HEK293 (cell line): Measurements from ENCODE around the gene ECI1.

Experiments
- CTCF ChIA-PET: fragments of 350-600 bp; formaldehyde crosslinking; extraction: SDS; loops from one replicate; lab custom pipeline; 2021; ENCODE audit warnings: antibody characterized with exemption; lab: Yijun Ruan, JAX
- POLR2A ChIA-PET: fragments of 300-600 bp; formaldehyde crosslinking; extraction: SDS; loops from one replicate; lab custom pipeline; 2020; ENCODE audit warnings: antibody characterized with exemption, inconsistent platforms; lab: Yijun Ruan, JAX
- H3K27ac ChIP-seq: fragments of 200-500 bp; sonication (Bioruptor generic); 2 replicates; pipeline ENCODE4 v1.5.1; 2014; ENCODE audit warnings: low read depth, low read length, control low read depth, inconsistent platforms; ENCODE audit errors: extremely low read depth
- H3K36me3 ChIP-seq, 2 experiments: fragments of 200-500 bp in 1 of 2; sonication (Bioruptor generic) in 1 of 2; 1 replicate in 1 of 2; 2 replicates in 1 of 2; pipeline ENCODE4 v1.5.1; 2014 to 2017; ENCODE audit warnings: inconsistent platforms in 2 of 2, low read length in 2 of 2; ENCODE audit not compliant: control insufficient read depth in 2 of 2, insufficient read depth in 1 of 2
- H3K4me1 ChIP-seq: fragments of 200-500 bp; sonication (Bioruptor generic); 2 replicates; pipeline ENCODE4 v1.5.1; 2014; ENCODE audit warnings: mild to moderate bottlenecking, low read length, inconsistent platforms; ENCODE audit not compliant: control insufficient read depth, insufficient read depth
- H3K4me3 ChIP-seq: 2 replicates; pipeline ENCODE4 v1.5.1; 2011; ENCODE audit warnings: low read depth, mild to moderate bottlenecking, control low read depth, low read length, moderate library complexity
- H3K9me3 ChIP-seq: fragments of 200-500 bp; sonication (Bioruptor generic); 2 replicates; pipeline ENCODE4 v1.5.1; 2014; ENCODE audit warnings: low read depth, low read length, inconsistent platforms; ENCODE audit not compliant: control insufficient read depth, insufficient read depth
- HOXC10 ChIP-seq: sonication (generic); formaldehyde crosslinking; IDR thresholded peaks from 2 replicates; pipeline ENCODE4 v1.8.1; 2023; ENCODE audit warnings: mild to moderate bottlenecking, missing genetic modification reagents
- ZBTB7A ChIP-seq: fragments of 450-650 bp; formaldehyde crosslinking; IDR thresholded peaks from 2 replicates; pipeline ENCODE4 v1.5.1; 2016; ENCODE audit warnings: low read depth, missing biosample characterization, missing genetic modification characterization
- ZFHX2 ChIP-seq: fragments of 450-650 bp; formaldehyde crosslinking; conservative IDR thresholded peaks from 2 replicates; pipeline ENCODE4 v1.5.1; 2016; ENCODE audit warnings: missing biosample characterization, missing genetic modification characterization
- ZNF16 ChIP-seq: fragments of 450-650 bp; formaldehyde crosslinking; IDR thresholded peaks from 2 replicates; pipeline ENCODE4 v1.5.1; 2016; ENCODE audit warnings: low read depth, missing biosample characterization, missing genetic modification characterization
- ZNF184 ChIP-seq: fragments of 450-650 bp; IDR thresholded peaks from 2 replicates; pipeline ENCODE4 v1.5.1; 2018; ENCODE audit warnings: missing biosample characterization, mild to moderate bottlenecking, missing genetic modification characterization
- ZNF341 ChIP-seq: fragments of 450-650 bp; formaldehyde crosslinking; IDR thresholded peaks from 2 replicates; pipeline ENCODE4; 2016; ENCODE audit warnings: low read depth, missing biosample characterization, missing genetic modification characterization
- ZNF391 ChIP-seq: fragments of 450-650 bp; formaldehyde crosslinking; IDR thresholded peaks from 2 replicates; pipeline ENCODE4 v1.5.1; 2016; ENCODE audit warnings: low read depth, missing biosample characterization, missing genetic modification characterization, borderline replicate concordance
- ZNF626 ChIP-seq: fragments of 450-650 bp; sonication (Bioruptor Pico); formaldehyde crosslinking; IDR thresholded peaks from 2 replicates; pipeline ENCODE4 v1.5.1; 2018; ENCODE audit warnings: missing biosample characterization, missing genetic modification characterization, inconsistent platforms
- ZNF629 ChIP-seq: fragments of 450-650 bp; formaldehyde crosslinking; IDR thresholded peaks from 2 replicates; pipeline ENCODE4 v1.5.1; 2017; ENCODE audit warnings: missing biosample characterization, missing genetic modification characterization
- ZNF670 ChIP-seq: fragments of 450-650 bp; formaldehyde crosslinking; IDR thresholded peaks from 2 replicates; pipeline ENCODE4 v1.5.1; 2016; ENCODE audit warnings: missing biosample characterization, missing genetic modification characterization, low read depth
- ZNF677 ChIP-seq: fragments of 450-650 bp; IDR thresholded peaks from 2 replicates; pipeline ENCODE4 v1.5.0; 2018; ENCODE audit warnings: missing biosample characterization, mild to moderate bottlenecking, missing genetic modification characterization, moderate library complexity
- ZNF768 ChIP-seq: fragments of 450-650 bp; formaldehyde crosslinking; IDR thresholded peaks from 2 replicates; pipeline ENCODE4 v1.5.1; 2018; ENCODE audit warnings: missing biosample characterization, mild to moderate bottlenecking, missing genetic modification characterization
- ZNF777 ChIP-seq: fragments of 450-650 bp; formaldehyde crosslinking; IDR thresholded peaks from 2 replicates; pipeline ENCODE4 v1.5.1; 2017; ENCODE audit warnings: missing biosample characterization, missing genetic modification characterization, borderline replicate concordance
- TF ChIP-seq, protein P1 (sequence below): fragments of 450-650 bp; formaldehyde crosslinking; IDR thresholded peaks from 2 replicates; pipeline ENCODE4 v1.5.1; 2016; ENCODE audit warnings: missing biosample characterization, missing genetic modification characterization
- TF ChIP-seq, protein P2 (sequence below): IDR thresholded peaks from 2 replicates; pipeline ENCODE4 v1.6.1; 2011; ENCODE audit warnings: mild to moderate bottlenecking, low read depth, low read length, borderline replicate concordance
- TF ChIP-seq, protein P3 (sequence below): fragments of 450-650 bp; formaldehyde crosslinking; IDR thresholded peaks from 2 replicates; pipeline ENCODE4; 2016; ENCODE audit warnings: missing biosample characterization, missing genetic modification characterization

The ECI1 gene

DNA sequence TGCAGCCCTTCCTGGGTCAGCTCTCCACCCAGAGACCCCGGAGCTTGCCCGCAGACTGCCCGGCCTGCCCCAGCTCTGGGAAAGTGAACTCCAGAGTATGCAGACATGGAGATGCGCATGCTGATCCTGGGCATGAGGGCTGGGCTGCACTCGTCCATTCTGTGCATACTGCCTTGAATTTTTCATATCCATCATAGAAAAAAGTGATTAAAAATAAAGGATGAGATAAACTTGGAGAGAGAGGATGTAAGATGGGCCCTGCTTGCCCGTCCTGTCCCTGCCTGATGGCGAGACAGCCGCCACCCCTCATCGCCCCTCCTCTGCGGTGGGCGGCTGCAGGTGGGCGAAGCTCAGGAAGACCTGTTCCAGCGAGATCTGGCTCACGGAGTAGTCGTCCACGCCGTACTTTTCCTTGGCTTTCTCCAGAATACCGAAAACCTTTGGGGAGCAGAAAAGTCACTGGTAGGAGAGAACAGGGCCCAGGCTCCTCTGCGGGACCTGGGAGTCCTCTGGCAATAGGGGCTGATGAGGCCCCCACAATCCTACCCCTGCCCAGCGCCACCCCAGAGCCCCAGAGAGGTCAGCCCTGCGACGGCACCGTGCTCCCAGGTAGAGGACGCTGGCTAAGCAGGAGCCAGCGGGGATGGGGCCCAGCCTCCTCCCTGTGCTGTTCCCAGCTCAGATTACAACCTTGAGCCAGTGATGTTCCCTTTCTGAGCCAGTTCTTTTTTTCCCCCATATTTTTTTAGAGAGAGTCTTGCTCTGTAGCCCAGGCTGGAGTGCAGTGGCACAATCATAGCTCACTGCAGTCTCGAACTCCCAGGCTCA is 25.2 kb upstream of the ECI1 start:
- Histone ChIP-seq H3K36me3 (peaks cover 0 to 14% of the 10 kb centered on the region in 2 experiments; a peak in 1 of 3 replicates), H3K4me1 (no peaks in the 10 kb centered on the region), H3K27ac (no peak overlapping the region), H3K9me3 (no peaks in the 10 kb centered on the region), H3K4me3 (no peak overlapping the region)
- TF ChIP-seq ZNF670 (tag by site-specific recombination) (no peak), ZFHX2 (tag by site-specific recombination) (0 out of 2 replicates have a peak, but pooled peaks have one; percentile 15), ZNF677 (no peak), ZNF768 (tag by site-specific recombination) (no peak), ZNF391 (tag by site-specific recombination) (no peak), ZBTB7A (tag by site-specific recombination) (no peak), ZNF626 (tag by site-specific recombination) (no peak), ZNF16 (tag by site-specific recombination) (no peak), ZNF341 (0 out of 2 replicates have a peak, but pooled peaks have one; percentile 20), ZNF184 (tag by site-specific recombination) (no peak)
- TF ChIP-seq, protein P1, sequence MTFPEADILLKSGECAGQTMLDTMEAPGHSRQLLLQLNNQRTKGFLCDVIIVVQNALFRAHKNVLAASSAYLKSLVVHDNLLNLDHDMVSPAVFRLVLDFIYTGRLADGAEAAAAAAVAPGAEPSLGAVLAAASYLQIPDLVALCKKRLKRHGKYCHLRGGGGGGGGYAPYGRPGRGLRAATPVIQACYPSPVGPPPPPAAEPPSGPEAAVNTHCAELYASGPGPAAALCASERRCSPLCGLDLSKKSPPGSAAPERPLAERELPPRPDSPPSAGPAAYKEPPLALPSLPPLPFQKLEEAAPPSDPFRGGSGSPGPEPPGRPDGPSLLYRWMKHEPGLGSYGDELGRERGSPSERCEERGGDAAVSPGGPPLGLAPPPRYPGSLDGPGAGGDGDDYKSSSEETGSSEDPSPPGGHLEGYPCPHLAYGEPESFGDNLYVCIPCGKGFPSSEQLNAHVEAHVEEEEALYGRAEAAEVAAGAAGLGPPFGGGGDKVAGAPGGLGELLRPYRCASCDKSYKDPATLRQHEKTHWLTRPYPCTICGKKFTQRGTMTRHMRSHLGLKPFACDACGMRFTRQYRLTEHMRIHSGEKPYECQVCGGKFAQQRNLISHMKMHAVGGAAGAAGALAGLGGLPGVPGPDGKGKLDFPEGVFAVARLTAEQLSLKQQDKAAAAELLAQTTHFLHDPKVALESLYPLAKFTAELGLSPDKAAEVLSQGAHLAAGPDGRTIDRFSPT, result no peak
- TF ChIP-seq, protein P2, sequence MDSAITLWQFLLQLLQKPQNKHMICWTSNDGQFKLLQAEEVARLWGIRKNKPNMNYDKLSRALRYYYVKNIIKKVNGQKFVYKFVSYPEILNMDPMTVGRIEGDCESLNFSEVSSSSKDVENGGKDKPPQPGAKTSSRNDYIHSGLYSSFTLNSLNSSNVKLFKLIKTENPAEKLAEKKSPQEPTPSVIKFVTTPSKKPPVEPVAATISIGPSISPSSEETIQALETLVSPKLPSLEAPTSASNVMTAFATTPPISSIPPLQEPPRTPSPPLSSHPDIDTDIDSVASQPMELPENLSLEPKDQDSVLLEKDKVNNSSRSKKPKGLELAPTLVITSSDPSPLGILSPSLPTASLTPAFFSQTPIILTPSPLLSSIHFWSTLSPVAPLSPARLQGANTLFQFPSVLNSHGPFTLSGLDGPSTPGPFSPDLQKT, result no peak
- TF ChIP-seq, protein P3, sequence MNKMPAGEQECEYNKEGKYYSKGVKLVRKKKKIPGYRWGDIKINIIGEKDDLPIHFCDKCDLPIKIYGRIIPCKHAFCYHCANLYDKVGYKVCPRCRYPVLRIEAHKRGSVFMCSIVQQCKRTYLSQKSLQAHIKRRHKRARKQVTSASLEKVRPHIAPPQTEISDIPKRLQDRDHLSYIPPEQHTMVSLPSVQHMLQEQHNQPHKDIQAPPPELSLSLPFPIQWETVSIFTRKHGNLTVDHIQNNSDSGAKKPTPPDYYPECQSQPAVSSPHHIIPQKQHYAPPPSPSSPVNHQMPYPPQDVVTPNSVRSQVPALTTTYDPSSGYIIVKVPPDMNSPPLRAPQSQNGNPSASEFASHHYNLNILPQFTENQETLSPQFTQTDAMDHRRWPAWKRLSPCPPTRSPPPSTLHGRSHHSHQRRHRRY (tag by site-specific recombination), result no peak
- ChIA-PET CTCF (no interaction called here), POLR2A (no interaction called here)

DNA sequence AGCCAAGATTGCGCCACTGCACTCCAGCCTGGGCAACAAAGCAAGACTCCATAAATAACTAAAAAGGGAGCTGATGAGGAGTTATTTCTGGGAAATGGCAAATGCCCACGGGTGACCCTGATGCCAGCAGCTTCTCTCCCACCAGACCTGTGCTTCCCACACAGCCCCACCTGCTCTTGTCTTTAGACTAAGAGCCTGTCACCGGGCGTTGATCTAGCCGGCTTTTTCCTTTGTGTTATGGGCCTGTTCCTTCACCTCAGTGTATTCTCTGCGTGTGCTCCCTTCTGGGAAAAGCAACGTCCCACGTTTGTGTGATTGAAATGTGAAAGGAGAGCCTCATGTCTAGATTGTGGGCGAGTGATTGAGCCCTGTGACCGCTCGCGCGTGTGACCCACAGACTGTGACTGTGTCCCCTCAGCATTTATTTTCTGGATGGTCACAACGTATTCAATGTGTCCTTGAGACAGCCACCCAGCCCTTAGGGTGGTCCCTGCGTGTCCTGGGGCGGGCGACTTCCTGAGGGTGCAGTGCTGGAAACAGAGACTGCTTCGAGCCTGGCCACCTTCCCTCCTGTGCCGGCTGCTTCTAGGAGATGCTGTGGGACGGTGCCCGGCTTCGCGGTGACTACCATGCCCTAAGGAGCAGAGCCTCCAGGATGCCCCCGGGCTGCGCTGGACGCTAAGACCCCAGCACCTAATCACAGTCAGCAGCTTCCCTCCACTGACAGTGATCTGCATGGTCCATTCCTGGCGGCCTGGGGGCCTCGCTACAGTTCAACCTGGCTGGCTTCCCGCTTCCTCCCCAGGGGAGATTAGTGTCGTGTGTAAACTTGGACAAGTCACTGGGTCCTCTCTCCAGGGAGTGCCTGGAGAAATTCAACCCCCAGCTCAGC is 24.3 kb upstream of the ECI1 start:
- H3K36me3 ChIP-seq, result peaks cover 0 to 11% of the 10 kb centered on the region in 2 experiments; a peak in 1 of 3 replicates
- H3K9me3 ChIP-seq, result no peaks in the 10 kb centered on the region
- ChIA-PET CTCF (interaction anchor here (0.6 kb wide), 2 partner anchors 148 to 504 kb away, joined by 3 to 5 read pairs; no protein-coding TSS in a partner anchor), POLR2A (no interaction called here)
- TF ChIP-seq ZNF629 (tag by site-specific recombination) (no peak), ZNF777 (tag by site-specific recombination) (no peak), HOXC10 (CRISPR knock-in tag) (no peak)
- H3K4me1 ChIP-seq, result no peaks in the 10 kb centered on the region
- no peak overlapping the region for H3K4me3 ChIP-seq
- no peak overlapping the region for H3K27ac ChIP-seq
